CD1c-positive myeloid dendritic cell (primary cell): ENCODE data around the gene PKD2L1.

Experiments used
- DNase-seq: peaks from one replicate; pipeline ENCODE4 v3.0.0-alpha.2; 2016; ENCODE audit errors: extremely low spot score

The PKD2L1 gene

DNA sequence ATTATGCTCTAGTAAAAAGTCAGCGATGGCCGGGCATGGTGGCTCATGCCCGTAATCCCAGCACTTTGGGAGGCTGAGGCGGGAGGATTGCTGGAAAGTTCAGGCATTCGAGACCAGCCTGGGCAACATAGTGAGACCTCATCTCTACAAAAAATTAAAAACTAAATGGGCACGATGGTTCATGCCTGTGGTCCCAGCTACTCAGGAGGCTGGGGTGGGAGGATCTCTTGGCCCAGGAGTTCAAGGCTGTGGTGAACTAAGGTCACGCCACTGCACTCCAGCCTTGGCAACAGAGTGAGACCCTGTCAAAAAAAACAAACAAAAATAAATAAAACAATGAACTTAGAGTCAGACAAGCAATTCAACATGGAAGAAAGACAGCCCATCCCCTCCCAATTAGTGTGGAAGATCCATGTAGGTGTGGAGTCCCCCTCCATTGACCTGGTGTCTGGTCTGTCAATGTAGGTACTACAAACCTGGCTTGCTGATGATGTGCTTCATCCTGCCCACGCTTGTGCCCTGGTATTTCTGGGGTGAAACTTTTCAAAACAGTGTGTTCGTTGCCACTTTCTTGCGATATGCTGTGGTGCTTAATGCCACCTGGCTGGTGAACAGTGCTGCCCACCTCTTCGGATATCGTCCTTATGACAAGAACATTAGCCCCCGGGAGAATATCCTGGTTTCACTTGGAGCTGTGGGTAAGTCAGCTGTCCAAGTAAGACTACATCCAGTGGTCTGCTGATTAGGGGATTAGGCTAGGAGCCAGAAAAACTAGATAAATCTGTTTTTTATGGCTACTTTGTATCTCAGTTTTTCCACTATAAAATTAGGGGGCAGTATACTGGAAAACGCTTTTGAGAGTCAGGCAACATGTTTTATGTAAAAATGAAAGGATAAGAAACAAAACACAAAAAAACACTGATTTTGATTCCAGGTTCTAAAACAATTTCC, 26.3 kb upstream of the PKD2L1 start:
- no peak for DNase-seq

DNA sequence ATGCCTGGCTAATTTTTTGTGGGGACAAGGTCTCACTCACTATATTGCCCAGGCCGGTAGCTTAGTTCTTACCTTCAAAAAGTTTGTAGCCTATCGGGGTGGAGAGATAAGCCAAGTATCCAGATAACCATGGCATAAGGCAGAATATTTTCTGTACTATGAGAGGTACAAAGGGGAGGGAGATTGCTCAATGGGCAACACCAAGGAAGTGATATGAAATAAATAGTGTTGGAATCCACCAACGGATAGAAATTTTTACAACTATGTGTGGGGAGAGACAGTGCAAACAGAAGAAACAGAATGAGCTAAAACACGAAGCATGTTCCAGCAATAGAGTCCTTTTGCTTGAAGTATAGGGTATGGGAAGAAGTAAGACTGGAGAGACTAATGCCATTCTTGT, 25.1 kb upstream of the PKD2L1 start:
- DNase-seq, result no peak

DNA sequence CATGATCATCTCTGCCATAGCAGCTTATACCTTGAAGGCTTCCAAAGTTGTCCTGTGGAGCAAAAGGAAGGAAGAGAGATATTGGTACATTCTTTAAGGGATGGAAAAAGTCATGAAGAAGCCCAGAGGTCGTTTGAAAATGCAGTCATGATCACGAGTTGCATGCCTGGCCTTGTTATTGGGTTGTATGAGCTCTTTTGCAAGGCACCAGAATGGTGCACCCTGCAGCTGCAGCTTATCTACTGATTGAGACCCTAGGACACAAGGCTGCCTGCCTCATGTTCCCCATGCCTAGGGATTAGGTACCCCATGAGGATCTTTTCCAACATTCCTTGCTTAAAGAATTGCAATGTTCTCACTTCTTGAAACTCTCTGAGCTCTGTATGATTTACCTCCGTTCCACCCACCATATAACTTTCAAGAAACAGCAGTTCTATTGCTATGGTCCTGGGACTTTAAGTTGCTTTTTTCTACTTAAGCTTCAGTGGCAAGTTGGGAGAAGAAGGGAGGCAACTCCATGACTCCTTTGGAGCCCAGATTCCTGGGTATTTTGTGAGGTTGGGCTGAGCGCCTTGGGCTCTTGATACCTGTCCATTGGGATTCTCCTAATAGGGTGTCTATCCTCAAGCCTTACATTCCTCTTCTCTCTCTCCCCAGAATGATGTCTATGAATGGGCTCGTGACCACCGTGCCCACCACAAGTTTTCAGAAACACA, 23.9 kb upstream of the PKD2L1 start:
- DNase-seq, result no peak

DNA sequence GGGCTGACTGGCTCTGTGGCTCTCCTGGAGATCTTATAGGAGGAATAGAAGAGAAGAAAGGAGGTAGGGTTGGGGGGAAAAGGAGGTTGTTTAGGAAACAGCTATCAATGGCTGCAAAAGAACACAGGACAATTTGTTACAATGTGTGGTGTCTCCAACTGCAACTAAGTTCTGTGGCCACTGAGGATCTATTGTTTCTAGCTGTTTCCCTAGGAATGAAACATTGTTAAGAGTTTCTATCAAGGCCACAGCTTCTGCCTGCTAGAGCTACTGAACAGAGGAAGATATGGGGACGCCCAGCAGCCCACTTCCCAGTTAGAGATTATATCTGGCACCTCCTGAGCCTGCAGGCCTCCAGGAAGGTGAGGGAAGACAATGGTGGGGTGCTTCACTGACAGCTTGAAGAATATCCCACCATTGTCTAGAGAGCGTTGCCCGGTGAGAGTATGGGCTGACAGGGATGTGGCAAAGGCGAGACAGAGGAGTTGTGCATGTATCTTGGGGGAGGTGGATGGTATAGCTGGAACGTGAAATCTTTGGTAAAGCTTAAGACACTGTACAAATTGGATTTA, 21.0 kb upstream of the PKD2L1 start:
- no peak for DNase-seq

DNA sequence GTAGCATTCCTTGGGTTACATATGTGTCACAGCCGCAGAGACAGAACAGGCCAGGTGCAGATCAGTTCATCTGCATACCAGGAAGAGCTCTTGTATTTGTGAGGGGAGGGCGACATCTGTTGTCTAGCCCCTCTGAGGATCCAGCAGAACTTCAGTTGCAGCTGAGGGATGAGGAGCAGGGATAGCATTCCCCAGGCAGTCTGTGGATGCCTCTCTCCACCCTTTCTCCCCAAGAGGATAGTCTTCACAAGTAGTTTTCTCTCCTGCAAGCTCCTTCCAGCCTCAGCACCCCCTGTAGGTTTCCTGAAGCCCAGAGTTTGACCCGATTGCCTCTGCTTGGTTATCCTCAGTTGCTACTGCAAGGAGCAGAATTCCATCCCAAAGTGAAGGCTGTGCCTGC, 19.6 kb upstream of the PKD2L1 start:
- DNase-seq, result no peak

DNA sequence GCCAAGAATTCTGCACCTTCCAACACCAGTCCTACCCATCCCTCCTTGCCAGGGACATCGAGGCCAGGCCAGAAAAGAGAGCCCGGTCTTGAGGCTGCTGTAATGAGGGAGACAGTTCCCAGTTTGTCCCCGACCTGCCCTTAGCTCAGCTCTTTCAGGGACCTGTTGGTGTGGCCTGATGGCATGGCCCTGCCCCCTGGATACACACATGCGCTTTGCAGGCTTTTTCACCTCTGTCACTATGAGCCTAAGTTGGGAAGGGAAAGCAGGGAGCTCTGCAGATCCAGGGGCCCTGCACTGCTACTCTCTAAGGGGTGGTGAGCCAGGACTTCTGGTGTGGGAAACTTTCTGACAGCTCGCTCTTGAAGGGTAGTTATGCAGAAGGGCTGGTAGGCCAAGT, 19.1 kb upstream of the PKD2L1 start:
- DNase-seq, result no peak

DNA sequence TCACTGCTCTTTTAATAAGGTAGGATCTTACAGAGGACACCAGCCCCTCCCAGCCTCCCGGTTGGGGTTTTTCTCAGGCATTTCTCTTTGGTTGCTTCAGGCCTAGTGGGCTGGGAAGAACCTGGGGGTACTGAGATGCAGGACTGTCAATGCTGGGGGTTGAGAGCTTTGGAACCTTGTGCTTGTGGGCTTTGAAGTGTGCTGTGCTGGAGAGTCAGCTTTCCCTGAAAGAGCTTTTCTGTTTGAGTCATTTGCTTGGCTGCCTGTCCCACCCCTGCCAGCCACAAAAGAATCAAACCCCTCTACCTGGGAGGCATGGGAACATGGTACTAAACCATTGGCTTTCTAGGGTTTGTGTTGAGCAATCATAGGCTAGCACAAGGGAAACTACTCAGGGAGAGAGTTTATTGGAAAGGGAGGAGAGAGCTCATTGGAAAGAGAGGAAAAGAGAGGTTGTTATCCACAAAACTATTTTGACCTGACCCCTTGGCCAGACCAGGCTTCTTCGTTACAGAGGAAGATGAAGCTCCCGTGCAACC, 18.4 kb upstream of the PKD2L1 start:
- no peak for DNase-seq

DNA sequence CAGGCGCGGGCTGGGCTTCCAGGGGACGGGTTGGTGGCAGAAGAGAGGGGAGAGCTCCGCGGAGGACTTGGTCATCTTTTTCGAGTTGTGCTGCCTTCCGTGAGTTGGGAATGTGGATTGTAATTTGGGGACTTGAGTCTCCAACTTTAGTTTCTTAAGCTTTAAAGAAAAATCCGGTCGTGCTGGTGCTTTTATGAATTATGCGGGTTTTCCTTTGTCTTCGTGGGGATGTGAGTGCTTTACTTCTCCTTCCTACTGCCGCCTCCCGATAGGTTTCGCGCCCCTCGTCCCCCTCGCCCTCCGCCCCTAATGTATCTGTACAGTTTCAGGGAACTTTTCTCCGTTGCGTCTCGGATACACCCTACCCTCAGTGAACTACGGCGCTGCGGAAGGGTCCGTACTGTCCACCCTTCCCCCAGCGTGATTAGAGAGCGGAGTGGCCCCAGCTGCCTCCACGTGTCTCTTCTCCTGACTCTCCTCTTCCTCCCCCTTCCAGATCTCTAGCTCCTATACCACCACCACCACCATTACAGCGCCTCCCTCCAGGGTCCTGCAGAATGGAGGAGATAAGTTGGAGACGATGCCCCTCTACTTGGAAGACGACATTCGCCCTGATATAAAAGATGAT, 17.7 kb upstream of the PKD2L1 start:
- DNase-seq, result peak; percentile 19

DNA sequence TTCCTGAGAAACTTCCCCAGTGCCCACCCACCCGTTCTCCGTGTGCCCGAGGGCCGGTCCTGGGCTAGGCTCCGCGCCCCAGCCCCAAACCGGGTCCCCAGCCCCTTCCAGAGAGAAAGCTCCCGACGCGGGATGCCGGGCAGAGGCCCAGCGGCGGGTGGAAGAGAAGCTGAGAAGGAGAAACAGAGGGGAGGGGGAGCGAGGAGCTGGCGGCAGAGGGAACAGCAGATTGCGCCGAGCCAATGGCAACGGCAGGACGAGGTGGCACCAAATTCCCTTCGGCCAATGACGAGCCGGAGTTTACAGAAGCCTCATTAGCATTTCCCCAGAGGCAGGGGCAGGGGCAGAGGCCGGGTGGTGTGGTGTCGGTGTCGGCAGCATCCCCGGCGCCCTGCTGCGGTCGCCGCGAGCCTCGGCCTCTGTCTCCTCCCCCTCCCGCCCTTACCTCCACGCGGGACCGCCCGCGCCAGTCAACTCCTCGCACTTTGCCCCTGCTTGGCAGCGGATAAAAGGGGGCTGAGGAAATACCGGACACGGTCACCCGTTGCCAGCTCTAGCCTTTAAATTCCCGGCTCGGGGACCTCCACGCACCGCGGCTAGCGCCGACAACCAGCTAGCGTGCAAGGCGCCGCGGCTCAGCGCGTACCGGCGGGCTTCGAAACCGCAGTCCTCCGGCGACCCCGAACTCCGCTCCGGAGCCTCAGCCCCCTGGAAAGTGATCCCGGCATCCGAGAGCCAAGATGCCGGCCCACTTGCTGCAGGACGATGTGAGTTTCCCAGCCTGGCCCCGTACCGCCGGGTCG, 16.9 kb upstream of the PKD2L1 start, which contains the start of gene SCD:
TSS of gene SCD (plus strand) at position 469 of the 803 bp plus-strand sequence. CDS start at position 741, 272 bp downstream.
- DNase-seq, result peak; percentile 95

DNA sequence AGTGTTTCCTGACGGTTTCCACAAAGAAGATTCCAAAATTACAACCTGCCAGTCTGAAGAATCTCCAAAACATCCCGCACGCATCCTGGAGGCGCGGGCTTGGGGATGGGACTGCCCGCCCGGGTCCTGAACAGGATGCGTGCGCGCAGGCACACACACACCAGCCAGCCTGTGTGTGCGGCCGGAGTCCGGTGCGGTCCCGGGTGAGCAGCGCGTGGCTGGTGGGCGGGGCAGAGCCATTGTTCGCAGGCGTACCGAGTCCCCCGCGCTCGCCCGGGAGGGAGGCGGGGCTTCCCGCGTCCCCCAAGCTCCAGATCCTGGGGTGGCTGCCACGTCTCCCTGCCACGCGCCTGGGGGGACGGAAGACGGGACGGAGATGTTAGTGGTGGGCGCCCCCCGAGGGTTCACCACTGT, 16.3 kb upstream of the PKD2L1 start:
- DNase-seq, result peak; percentile 73

DNA sequence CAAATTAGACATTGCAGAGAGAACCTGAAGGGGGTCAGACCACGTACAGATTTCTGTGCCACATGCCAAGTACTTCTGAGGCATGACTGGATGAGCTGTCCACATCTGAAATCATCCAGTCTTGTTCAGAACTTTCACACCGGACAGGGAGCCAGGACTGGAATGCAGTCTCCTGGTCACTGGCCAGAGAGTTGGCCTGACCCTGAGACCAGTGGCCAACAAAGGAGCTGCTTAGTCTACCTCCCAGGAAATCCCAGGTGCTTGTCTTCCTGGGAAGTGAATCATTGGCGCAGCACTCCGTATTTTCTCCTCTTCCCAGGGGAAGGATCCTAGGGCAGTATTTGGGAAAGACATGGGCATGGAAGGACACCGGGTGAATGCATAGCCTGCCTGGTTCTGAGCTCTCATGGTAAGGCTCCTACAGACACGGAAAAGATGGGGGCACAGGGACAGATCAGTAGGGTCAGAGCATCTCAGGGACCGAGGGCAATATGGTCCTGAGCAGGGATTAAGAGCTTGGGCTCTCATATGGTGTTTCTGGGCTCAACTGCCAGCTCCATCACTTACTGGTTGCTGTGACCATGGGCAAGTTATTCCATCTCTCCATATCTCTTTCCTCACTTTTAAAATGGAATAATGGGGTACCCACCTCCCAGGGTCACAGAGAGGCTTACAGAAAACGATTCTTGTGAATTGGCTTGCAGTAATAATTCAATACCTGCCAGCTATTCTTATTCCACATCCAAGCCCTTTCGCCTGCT, 15.7 kb upstream of the PKD2L1 start:
- DNase-seq, result no peak

DNA sequence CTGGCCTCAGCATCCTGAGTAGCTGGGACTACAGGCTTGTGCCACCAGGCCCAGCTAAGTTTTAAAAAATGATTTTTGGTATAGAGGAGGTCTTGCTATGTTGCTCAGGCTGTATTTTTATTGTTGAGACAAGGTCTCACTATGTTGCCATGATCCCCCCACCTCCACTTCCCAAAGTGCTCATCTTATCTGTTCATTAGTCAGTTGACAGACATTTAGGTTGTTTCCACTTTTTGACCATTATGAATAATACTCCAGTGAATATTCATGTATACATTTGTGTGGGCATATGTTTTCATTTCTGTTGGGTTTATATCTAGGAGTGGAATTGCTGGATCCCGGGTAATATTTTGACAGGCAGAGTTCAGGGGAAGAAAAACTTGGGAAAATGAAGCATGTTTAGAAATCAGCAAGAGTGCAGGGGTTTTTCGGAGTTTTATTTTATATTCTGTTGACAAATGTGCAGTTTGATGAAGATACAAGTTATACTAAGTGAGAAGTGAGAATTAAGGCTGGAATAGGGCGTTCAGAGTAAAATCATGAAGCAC, 14.3 kb upstream of the PKD2L1 start:
- no peak for DNase-seq

DNA sequence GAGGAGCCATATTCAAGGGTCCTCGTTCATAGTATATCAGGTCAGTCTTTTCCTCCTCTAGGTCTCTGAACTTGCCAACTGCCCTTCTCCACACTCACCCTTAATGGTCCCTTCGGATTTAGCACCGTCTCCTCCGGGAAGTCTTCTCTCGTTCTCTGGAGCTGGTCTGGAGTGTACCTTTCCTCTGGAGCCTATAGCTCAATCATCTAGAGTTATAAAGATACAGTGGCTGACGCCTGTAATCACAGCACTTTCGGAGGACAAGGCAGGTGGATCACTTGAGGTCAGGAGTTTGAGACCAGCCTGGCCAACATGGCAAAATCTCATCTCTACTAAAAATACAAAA, 12.6 kb upstream of the PKD2L1 start:
- DNase-seq, result no peak

DNA sequence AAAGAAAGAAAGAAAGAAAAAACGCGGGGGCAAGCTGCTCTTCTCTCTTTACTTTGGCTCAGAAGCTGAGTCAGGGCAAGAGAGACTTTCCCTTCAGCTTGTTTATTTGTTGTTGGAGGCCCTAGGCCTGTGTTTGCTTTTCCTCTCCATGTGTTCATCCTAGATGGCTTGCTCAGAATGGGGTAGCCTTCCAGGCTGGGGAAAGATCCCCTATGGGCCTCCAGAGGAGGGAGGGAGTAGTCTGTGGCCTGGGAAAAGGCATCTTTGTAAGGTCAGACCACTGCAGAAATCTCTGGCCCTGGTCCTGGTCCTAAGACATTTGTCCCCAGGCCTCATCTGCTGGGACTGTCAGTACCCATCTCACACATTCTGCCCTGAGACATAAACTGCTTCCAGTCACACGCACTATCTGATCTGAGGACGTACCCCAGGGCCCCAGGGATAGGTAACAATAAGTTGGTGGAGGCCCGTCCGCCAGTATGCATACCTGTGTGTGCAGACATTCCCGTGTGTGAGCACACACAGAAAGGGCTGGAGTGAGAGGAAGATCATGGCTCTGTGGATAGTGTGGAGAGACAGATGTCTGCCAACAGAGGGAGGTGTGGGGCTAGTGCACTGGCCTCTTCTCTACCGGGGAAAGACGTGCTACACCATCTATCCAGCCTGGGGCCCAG, 12.1 kb upstream of the PKD2L1 start:
- peak; percentile 55 for DNase-seq

DNA sequence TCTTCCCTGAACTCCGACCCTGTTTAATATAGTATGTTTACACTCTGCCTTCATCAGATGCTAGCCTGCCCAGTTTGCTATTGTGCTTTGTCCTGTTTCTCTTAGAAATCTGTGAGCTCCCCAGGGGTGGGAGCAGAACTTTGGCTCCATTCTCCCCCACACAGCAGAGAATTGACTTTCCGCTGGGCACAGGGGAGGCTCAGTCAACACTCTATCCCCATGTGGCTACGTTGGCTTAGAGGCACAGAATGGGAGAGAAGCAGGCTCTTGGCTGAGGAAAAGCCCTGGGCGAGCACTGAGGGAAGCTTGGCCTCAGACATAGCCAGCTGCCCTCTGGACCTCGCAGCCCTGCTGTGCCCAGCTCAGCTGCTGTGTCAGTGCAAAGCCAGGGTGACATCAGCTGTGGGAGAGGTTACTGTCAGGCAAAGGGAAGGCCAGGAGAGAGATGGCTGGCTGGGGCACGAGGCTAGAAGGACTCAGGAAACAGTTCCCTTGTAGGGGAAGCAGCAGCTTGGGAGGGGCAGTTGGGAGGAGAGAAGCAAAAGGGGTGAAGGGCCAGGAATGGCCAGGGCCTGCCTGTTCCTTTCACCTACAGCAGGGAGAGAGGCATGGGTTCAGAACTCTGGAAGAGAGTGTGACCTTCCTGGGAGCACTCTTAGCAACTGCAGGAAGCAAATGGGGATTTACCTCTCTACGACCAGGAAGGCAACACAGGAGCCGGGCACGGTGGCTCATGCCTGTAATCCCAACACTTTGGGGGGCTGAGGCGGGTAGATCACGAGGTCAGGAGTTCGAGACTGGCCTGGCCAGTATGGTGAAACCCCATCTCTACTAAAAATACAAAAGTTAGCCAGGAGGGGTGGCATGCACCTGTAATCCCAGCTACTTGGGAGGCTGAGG, 11.2 kb upstream of the PKD2L1 start:
- peak; percentile 46 for DNase-seq

DNA sequence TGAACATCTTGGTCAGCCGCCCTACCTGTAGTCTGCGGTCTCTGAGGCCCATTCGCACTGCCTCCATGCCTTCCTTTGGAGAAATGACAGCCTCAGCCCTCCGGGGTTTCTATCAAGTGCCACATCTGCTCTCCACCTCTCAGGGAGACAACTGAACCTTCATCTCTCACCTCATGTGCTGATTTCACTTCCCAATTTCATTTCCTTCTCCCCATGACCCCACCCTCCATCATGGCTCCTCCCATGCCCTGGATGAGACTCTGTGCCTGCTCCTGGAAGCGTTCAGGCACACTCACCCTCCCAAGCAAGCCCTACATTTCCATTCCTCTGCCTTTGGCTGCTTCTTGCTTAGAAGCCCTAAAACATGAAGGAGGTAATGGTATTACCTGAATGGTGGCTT, 9.2 kb upstream of the PKD2L1 start:
- DNase-seq, result peak; percentile 76

DNA sequence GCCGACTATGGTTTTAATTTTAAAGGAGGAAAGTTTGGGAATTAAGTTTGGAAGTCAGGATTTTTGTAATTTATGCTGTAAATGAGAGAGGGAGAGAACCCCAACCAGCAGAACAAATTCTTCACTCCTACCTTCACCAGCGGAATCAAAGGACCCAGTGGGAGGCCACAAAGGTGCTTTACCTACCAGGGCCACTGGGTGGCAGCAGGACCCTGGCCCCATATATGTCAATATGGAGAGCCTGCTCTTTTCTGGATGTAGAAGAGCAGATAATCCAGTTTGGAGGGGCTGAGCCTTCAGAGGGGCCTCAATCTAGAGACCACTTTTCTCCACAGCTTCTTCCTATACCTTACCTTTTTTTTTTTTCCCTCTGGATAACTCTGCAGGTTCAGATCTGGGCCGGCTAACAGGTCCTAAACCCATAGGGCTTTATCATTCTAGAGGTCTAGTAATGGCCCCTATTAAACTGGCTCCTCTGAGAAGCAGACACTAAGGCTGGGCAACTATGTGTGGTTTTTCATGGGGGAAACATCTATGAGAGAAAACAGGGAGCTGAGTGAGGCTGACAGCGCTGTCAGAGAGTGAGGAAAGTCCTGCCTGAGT, 8.5 kb upstream of the PKD2L1 start:
- peak; percentile 81 for DNase-seq

DNA sequence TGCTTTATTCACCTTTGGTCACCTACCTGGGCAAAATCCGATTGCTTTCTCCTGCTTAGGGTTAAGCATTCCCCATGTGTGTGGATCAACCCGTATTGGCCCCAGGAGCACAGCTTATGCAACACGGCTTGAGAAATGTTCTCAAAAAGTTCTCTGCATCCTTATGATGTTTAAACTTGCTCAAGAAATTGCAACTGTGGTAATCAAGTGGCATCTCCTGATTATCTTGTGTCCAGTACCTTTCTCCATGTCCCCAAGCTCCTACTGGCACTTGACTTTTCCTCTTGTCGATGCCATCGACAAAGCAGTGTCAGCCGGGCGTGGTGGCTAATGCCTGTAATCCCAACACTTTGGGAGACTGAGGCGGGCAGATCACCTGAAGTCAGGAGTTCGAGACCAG, 4.7 kb upstream of the PKD2L1 start:
- DNase-seq, result no peak
